SK-N-SH (cell line): ENCODE data around the gene ETS1. TPM values are rescaled to one million over a fixed set of nuclear protein-coding genes. Genes with fewer than 3 reads are reported as not detected.

Experiments used
- CTCF ChIA-PET: fragments of 300-600, 350-600 bp; formaldehyde crosslinking; extraction: SDS; loops from one replicate; lab custom pipeline; 2021; lab: Yijun Ruan, JAX
- POLR2A ChIA-PET: fragments of 350-600 bp; sonication (Branson Sonifier 250); formaldehyde crosslinking; extraction: SDS; loops from one replicate; lab custom pipeline; 2020; ENCODE audit warnings: antibody characterized with exemption, inconsistent platforms; lab: Yijun Ruan, JAX
- DNase-seq: peaks from one replicate; pipeline ENCODE4 v3.0.0; 2012
- H2AFZ ChIP-seq: fragments of 200-600 bp; sonication (generic); 2 replicates; pipeline ENCODE4 v1.8.1; 2016; ENCODE audit warnings: antibody characterized with exemption, mild to moderate bottlenecking, low read depth
- H3F3A ChIP-seq: fragments of 200-600 bp; sonication (generic); replicated peaks from 2 replicates; pipeline ENCODE3; 2016; ENCODE audit warnings: antibody characterized with exemption, mild to moderate bottlenecking; ENCODE audit not compliant: insufficient read depth
- H3K27ac ChIP-seq, 2 experiments: fragments of 200-500 bp in 1 of 2; fragments of 200-600 bp in 1 of 2; sonication (Bioruptor generic) in 1 of 2; sonication (generic), shearing (Covaris generic) in 1 of 2; 2 replicates each; pipeline versions ENCODE4 v1.5.1 to v1.6.1; 2014 to 2016; ENCODE audit warnings: low read depth in 2 of 2, inconsistent platforms in 1 of 2, low read length in 1 of 2, mild to moderate bottlenecking in 1 of 2, mixed read lengths in 1 of 2
- H3K27me3 ChIP-seq: fragments of 200-600 bp; sonication (generic), shearing (Covaris generic); 2 replicates; pipeline ENCODE4 v1.6.1; 2016; ENCODE audit warnings: mixed run types; ENCODE audit not compliant: insufficient read depth
- H3K36me3 ChIP-seq, 2 experiments: fragments of 200-500 bp in 1 of 2; fragments of 200-600 bp in 1 of 2; sonication (Bioruptor generic) in 1 of 2; sonication (generic) in 1 of 2; replicated peaks in 1 of 2; 2 replicates each; pipeline versions ENCODE3 to v1.5.1; 2014 to 2016; ENCODE audit warnings: low read length in 1 of 2, mild to moderate bottlenecking in 1 of 2; ENCODE audit not compliant: insufficient read depth in 2 of 2, control insufficient read depth in 1 of 2
- H3K4me1 ChIP-seq, 2 experiments: fragments of 200-500 bp in 1 of 2; fragments of 200-600 bp in 1 of 2; sonication (Bioruptor generic) in 1 of 2; sonication (generic), shearing (Covaris generic) in 1 of 2; 2 replicates each; pipeline versions ENCODE4 v1.5.1 to v1.6.1; 2014 to 2016; ENCODE audit warnings: low read depth in 1 of 2, low read length in 1 of 2, mixed run types in 1 of 2; ENCODE audit not compliant: insufficient read depth in 2 of 2, control insufficient read depth in 1 of 2
- H3K4me2 ChIP-seq: fragments of 200-600 bp; sonication (generic), shearing (Covaris generic); 2 replicates; pipeline ENCODE4 v1.6.1; 2017; ENCODE audit warnings: mixed run types
- H3K4me3 ChIP-seq, 2 experiments: fragments of 200-500 bp in 1 of 2; fragments of 200-600 bp in 1 of 2; sonication (Bioruptor generic) in 1 of 2; sonication (generic), shearing (Covaris generic) in 1 of 2; 2 replicates each; pipeline versions ENCODE4 v1.5.1 to v1.8.1; 2014 to 2016; ENCODE audit warnings: low read depth in 2 of 2, inconsistent platforms in 1 of 2, low read length in 1 of 2, mild to moderate bottlenecking in 1 of 2, mixed read lengths in 1 of 2, moderate library complexity in 1 of 2
- H3K79me2 ChIP-seq: fragments of 200-600 bp; sonication (generic); 2 replicates; pipeline ENCODE4 v1.8.1; 2017; ENCODE audit warnings: mild to moderate bottlenecking; ENCODE audit not compliant: insufficient read depth
- H3K9ac ChIP-seq: fragments of 200-600 bp; sonication (generic); 2 replicates; pipeline ENCODE4 v1.6.1; 2017; ENCODE audit warnings: mixed run types
- H3K9me2 ChIP-seq: fragments of 200-600 bp; sonication (generic); 2 replicates; pipeline ENCODE4 v1.6.1; 2017; ENCODE audit warnings: mixed run types
- H3K9me3 ChIP-seq: fragments of 200-600 bp; sonication (generic); 2 replicates; pipeline ENCODE4 v1.6.1; 2017; ENCODE audit warnings: mixed run types, mild to moderate bottlenecking, moderate library complexity
- H4K20me1 ChIP-seq: fragments of 200-600 bp; sonication (generic); 2 replicates; pipeline ENCODE4 v1.6.1; 2017; ENCODE audit warnings: mild to moderate bottlenecking, mixed run types; ENCODE audit not compliant: insufficient read depth
- CTCF ChIP-seq: fragments of 200-600 bp; sonication (generic); IDR thresholded peaks from 2 replicates; pipeline ENCODE4 v1.6.1; 2017; ENCODE audit warnings: antibody characterized with exemption, mild to moderate bottlenecking, moderate library complexity
- ELF1 ChIP-seq: IDR thresholded peaks from 2 replicates; pipeline ENCODE4 v1.4.0; 2012
- EP300 ChIP-seq, 2 experiments: IDR thresholded peaks; 2 replicates each; pipeline versions ENCODE4 v1.4.0 to v1.6.1; 2012; ENCODE audit warnings: borderline replicate concordance in 1 of 2, low read depth in 1 of 2, low read length in 1 of 2
- GABPA ChIP-seq: IDR thresholded peaks from 2 replicates; pipeline ENCODE4 v1.4.0; 2012; ENCODE audit warnings: low read depth, mild to moderate bottlenecking
- MEF2A ChIP-seq: IDR thresholded peaks from 2 replicates; pipeline ENCODE4 v1.4.0; 2012; ENCODE audit warnings: low read depth, borderline replicate concordance
- MXI1 ChIP-seq: IDR thresholded peaks from 2 replicates; pipeline ENCODE4 v1.6.1; 2012; ENCODE audit warnings: mild to moderate bottlenecking, low read depth, low read length, improper control_type of control experiment
- RFX5 ChIP-seq: IDR thresholded peaks from 2 replicates; pipeline ENCODE4 v1.6.1; 2012; ENCODE audit warnings: mild to moderate bottlenecking, improper control_type of control experiment, low read length
- SIN3A ChIP-seq: IDR thresholded peaks from 2 replicates; pipeline ENCODE4 v1.6.1; 2012; ENCODE audit warnings: low read depth, mild to moderate bottlenecking, low read length, moderate library complexity, borderline replicate concordance
- WGBS: methylation state at CpG from one replicate; pipeline ENCODE4 v1.1.6; 2017; ENCODE audit warnings: low lambda C conversion rate; 5-methylcytosine and 5-hydroxymethylcytosine counted together
- polyA plus RNA-seq, 3 experiments: library from polyadenylated mRNA; depleted of rRNA; stranded (reverse); fragments of >200 nt; gene quantifications; 2 replicates each; pipeline ENCODE4 v1.2.3, GENCODE V29; 2012

Gene ETS1
- polyA plus RNA-seq, 1 of the 3 experiments (the other 2 are of a cell fraction), result 14.5 TPM

- peaks cover 96% of the 10 kb centered on the region for H3K79me2 ChIP-seq
- ChIA-PET POLR2A (no interaction called here), CTCF (interaction anchor here (0.8 to 1.2 kb wide), 4 partner anchors 16 to 333 kb away, joined by 3 to 4 read pairs (median 4); no protein-coding TSS in a partner anchor)
- no peaks in the 10 kb centered on the region for H3K9me3 ChIP-seq
- DNase-seq, result peak; percentile 45
- H3K36me3 ChIP-seq, result peaks cover 0 to 2% of the 10 kb centered on the region in 2 experiments
- WGBS, result 100% methylated on average over 12 of the region's 12 CpGs
- peak in 1 of 2 experiments; percentile 54; a peak in 1 of 4 replicates for TF ChIP-seq EP300 (IDR thresholded peaks at IDR 0.05; ENCODE audit: borderline replicate concordance in 1 of 2, low read depth in 1 of 2, low read length in 1 of 2)
- no peak for TF ChIP-seq MXI1
- H3K9me2 ChIP-seq, result no peaks in the 10 kb centered on the region
- peaks cover 14% of the 10 kb centered on the region for H4K20me1 ChIP-seq
- H3K9ac ChIP-seq, result no peak overlapping the region
- H3K4me3 ChIP-seq, result no peak overlapping the region
- peak overlapping the region; percentile 73 to 100 for H3K27ac ChIP-seq
- H2AFZ ChIP-seq, result no peak overlapping the region
- H3K27me3 ChIP-seq, result no peaks in the 10 kb centered on the region
- H3F3A ChIP-seq, result peaks cover 56% of the 10 kb centered on the region
- peaks cover 61 to 68% of the 10 kb centered on the region in 2 experiments for H3K4me1 ChIP-seq
- H3K4me2 ChIP-seq, result no peak overlapping the region
Measured at GRCh38 chr11:128505449-128506065, 81.8 kb downstream of the ETS1 start.

- Histone ChIP-seq H3F3A (peaks cover 52% of the 10 kb centered on the region), H3K9me2 (no peaks in the 10 kb centered on the region), H3K4me3 (no peak overlapping the region), H2AFZ (no peak overlapping the region), H3K27ac (peak overlapping the region; percentile 73 to 100; a peak in 3 of 4 replicates), H3K36me3 (peaks cover 0 to 2% of the 10 kb centered on the region in 2 experiments), H3K9me3 (no peaks in the 10 kb centered on the region), H3K27me3 (no peaks in the 10 kb centered on the region), H4K20me1 (peaks cover 3% of the 10 kb centered on the region), H3K4me2 (no peak overlapping the region), H3K4me1 (peaks cover 60 to 66% of the 10 kb centered on the region in 2 experiments), H3K79me2 (peaks cover 96% of the 10 kb centered on the region), H3K9ac (peak overlapping the region; percentile 33; the same call in 1 of the 2 replicates)
- ChIA-PET POLR2A (no interaction called here), CTCF (interaction anchor here (1.2 to 1.4 kb wide), 2 partner anchors 16 to 332 kb away, joined by 4 read pairs; no protein-coding TSS in a partner anchor)
- TF ChIP-seq ELF1 (no peak), SIN3A (no peak), GABPA (no peak), RFX5 (no peak), CTCF (peak; percentile 11; the same call in 1 of the 2 replicates), MEF2A (no peak)
- WGBS, result 97% methylated on average over 2 of the region's 2 CpGs
- DNase-seq, result no peak
Measured at GRCh38 chr11:128504486-128504885, 82.9 kb downstream of the ETS1 start.
